HG03060 (cell line): ENCODE measurements around the gene PIK3R1.
"Not testable (repeated sequence)": the region's sequence is repeated elsewhere in the genome, so short reads cannot be mapped to it uniquely, and the experiment has no call there.

ENCODE experiments used
- ATAC-seq: cut with Tn5 transposase; IDR thresholded peaks from one replicate; pipeline ENCODE4 v1.9.1; 2021; ENCODE audit warnings: low read depth, moderate number of reproducible peaks; ENCODE audit not compliant: unreplicated experiment

The PIK3R1 gene

GRCh38 chr5:68225188-68225910, 9.8 kb downstream of the PIK3R1 start:
- ATAC-seq, result no peak

- no peak for ATAC-seq
These were observed 10.5 kb downstream of the PIK3R1 start for GRCh38 chr5:68225911-68226545.

GRCh38 chr5:68226546-68227073, 11.1 kb downstream of the PIK3R1 start:
- no peak for ATAC-seq

- no peak for ATAC-seq
These were observed 12.1 kb downstream of the PIK3R1 start for GRCh38 chr5:68227532-68228160.

- no peak for ATAC-seq
These were observed 13.9 kb downstream of the PIK3R1 start for GRCh38 chr5:68229416-68229815.

GRCh38 chr5:68230285-68230684, 14.7 kb downstream of the PIK3R1 start:
- no peak for ATAC-seq

GRCh38 chr5:68231414-68232076, 16.0 kb downstream of the PIK3R1 start:
- ATAC-seq, result no peak

- ATAC-seq, result no peak
These were observed 16.7 kb downstream of the PIK3R1 start for GRCh38 chr5:68232277-68232676.

GRCh38 chr5:68233075-68233474, 17.5 kb downstream of the PIK3R1 start:
- no peak for ATAC-seq

- ATAC-seq, result not testable (repeated sequence)
These were observed 19.7 kb downstream of the PIK3R1 start for GRCh38 chr5:68235229-68235628.

- ATAC-seq, result no peak
These were observed 22.2 kb downstream of the PIK3R1 start for GRCh38 chr5:68237715-68238114.

GRCh38 chr5:68239487-68239886, 23.9 kb downstream of the PIK3R1 start:
- peak; percentile 72 for ATAC-seq

GRCh38 chr5:68240202-68240601, 24.6 kb downstream of the PIK3R1 start:
- no peak for ATAC-seq

GRCh38 chr5:68240771-68241170, 25.2 kb downstream of the PIK3R1 start:
- no peak for ATAC-seq

- no peak for ATAC-seq
These were observed 27.2 kb downstream of the PIK3R1 start for GRCh38 chr5:68242743-68243142.

GRCh38 chr5:68243251-68243650, 27.7 kb downstream of the PIK3R1 start:
- no peak for ATAC-seq

- no peak for ATAC-seq
These were observed 28.1 kb downstream of the PIK3R1 start for GRCh38 chr5:68243681-68244080.

- ATAC-seq, result no peak
These were observed 29.8 kb downstream of the PIK3R1 start for GRCh38 chr5:68245319-68245718.

GRCh38 chr5:68246802-68247201, 31.2 kb downstream of the PIK3R1 start:
- ATAC-seq, result no peak

- ATAC-seq, result no peak
These were observed 32.1 kb downstream of the PIK3R1 start for GRCh38 chr5:68247627-68248026.

- no peak for ATAC-seq
These were observed 33.3 kb downstream of the PIK3R1 start for GRCh38 chr5:68248896-68249295.
